AG08396 (cell line): ENCODE results near the gene FRMD4A.

Source experiments
- DNase-seq: peaks from one replicate; pipeline ENCODE4 v3.0.0; 2012; ENCODE audit warnings: low spot score, mixed read lengths

Gene FRMD4A

GRCh38 chr10:13649844-13650520 lies 680.7 kb downstream of the FRMD4A start:
- DNase-seq, result no peak

GRCh38 chr10:13648425-13648824 lies 682.3 kb downstream of the FRMD4A start:
- DNase-seq, result no peak

DNA sequence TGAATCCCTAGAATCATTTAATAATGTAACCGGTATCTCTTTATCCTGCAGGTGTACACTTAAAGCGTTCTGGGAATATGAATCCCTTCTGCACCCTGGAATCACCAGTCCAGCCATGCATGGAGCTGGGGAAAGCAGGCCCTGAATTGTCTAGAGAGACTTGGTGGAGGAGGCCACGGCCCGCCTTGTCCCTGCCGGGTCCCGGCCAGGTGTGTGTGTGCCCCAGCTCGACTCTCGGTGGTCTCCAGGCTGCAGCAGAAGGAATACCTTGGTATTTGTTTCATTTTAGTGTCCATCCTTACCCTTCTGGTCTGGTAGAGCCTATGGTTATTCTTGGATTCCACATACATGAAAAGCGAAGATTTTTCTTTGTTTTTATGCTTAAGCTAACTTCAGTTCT lies 685.9 kb downstream of the FRMD4A start:
- DNase-seq, result no peak

- no peak for DNase-seq
Measured at GRCh38 chr10:13643016-13643415, 687.7 kb downstream of the FRMD4A start.

DNA sequence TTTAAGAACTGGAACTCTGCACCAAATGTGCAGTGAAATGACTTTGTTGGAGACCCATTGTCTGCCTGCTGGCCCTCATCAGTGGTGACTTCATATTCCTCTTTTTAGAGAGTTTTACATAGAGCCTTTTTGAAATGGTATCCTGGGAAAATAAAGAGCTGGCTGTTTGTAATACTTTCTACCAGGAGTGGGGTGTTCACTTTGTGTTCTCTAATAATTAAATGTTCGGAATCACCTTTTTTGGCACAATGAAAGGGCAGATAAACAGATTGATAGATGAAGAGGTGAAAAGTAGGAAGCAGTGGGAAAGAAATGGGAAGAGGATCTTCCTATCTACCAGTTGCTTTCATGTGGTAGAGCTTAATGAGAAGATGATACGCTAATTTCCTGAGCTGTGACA lies 688.4 kb downstream of the FRMD4A start:
- no peak for DNase-seq

- no peak for DNase-seq
Measured at GRCh38 chr10:13637894-13638293, 692.8 kb downstream of the FRMD4A start.

DNA sequence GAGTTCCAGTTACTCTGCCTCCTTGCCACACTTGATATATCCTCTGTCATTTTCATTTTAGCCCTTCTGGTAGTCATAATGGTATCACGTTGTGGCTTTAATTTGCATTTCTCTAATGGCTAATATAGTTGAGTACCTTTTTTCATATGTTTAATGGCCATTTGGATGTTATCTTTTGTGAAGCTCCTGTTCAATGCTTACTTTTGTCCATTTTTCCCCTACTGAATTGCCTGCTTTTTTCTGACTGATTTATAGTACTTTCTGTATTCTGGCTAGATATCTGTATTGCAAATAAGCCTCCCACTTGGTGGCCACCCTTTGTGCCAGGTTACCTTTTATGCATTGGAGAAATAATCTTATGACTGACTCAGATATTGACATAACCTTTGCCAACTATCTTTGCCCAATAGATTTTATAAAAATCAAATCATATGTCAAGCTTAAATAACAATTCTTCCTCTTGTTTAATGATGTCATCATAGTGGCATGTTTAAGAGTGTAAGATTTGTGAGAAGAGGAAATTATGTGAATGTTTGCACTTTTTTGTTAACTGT lies 693.3 kb downstream of the FRMD4A start:
- no peak for DNase-seq

DNA sequence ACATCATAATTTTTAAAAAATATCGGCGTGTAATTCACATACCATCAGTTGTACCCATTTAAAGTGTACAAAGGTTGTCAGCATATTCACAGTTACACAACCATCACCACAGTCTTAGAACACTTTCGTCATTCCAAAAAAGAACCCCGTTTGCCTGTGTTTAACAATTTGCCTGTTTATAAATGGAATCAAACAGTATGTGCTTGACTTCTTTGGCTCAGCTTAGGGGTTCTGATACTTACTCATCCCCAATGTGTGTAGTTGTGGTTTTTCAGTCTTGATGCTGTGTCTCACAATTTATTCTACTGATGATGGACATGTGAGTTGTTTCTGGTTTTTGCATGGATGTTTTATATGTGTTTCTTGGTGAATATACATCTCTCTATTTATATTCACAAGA lies 693.9 kb downstream of the FRMD4A start:
- DNase-seq, result peak; percentile 37

DNA sequence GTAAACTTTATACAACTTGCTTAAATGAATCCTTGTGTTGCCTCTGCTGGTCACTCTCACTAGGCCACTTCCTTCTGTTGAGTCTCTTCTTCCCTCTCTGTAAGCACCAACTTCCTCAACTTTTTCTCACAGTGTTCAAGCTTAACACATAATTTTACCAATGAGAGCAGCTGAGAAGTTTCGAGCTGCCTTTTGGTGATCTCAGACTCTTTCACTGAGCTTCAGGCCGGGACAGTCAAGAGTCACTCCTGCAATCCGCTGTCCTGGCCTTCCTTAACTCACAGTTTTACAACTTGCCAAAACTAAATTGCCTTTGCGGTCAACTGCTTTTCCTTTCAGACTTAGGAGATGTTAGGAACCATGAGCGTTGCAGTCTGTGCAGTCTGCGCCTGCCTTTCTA lies 696.5 kb downstream of the FRMD4A start:
- no peak for DNase-seq

GRCh38 chr10:13633689-13634088 lies 697.0 kb downstream of the FRMD4A start:
- no peak for DNase-seq

DNA sequence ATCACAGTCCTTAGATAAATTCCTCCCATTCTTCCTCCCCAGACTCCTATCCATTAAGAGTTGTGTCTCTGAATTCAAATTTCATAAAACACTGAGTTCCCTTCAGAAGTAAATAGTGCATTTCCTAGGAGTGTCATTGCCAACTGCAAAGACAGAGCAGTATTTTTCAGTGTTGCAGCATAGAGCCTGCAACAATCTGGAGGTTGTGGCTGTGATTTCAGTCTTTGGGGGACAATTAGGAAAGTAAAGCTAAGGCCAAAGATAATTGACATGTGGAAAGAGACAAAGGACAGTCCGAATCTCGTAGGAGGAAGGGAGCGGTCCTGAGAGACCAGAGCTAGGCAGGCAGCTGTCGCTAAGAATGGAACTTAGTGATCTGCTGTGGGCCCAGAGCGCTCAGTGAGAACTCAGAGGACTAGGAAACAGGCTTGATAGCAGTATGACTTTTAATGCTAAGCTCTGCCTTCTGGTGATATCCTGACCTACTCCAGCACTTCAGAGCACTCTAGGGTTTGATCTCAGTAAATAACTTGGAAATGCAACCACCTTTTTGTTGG lies 697.8 kb downstream of the FRMD4A start:
- no peak for DNase-seq

DNA sequence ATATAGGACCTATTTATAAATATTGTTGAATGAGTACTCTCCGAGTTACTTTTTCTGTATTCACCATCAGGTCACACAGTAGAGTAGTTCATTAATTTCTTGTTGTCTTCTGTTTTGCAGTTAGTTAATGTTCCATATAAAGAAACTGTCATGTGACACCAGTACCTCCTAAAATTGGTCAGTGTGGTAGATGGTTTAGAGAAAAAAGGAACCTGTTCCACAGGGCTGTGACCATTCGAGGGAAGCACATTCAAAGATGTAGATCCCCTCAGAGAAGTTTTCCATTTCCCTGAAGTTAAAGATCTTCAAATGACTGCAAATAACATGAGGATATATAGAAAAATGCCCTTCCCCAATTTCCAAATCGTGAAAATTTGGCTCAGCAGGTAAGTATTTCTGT lies 698.3 kb downstream of the FRMD4A start:
- DNase-seq, result no peak

DNA sequence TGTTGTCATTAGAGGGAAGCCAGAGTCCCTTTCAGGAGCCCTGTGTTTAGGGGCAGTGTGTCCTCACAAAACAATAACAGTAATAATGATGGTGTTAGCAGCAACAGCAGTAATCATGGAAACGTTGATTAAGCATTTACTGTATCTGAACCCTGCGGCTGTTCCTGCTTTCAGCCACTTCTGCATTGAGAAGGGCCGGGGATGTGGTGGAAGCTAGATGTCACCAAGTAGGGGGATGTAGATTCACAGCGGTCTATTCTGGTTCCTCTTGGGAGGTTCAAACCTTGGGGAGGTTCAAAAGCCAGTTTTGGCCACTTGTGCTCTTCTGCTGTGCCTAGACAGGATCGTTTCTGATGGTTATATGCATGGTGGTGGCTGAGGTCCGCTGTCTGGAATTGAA lies 699.1 kb downstream of the FRMD4A start:
- no peak for DNase-seq

- no peak for DNase-seq
Measured at GRCh38 chr10:13630231-13630630, 700.5 kb downstream of the FRMD4A start.

DNA sequence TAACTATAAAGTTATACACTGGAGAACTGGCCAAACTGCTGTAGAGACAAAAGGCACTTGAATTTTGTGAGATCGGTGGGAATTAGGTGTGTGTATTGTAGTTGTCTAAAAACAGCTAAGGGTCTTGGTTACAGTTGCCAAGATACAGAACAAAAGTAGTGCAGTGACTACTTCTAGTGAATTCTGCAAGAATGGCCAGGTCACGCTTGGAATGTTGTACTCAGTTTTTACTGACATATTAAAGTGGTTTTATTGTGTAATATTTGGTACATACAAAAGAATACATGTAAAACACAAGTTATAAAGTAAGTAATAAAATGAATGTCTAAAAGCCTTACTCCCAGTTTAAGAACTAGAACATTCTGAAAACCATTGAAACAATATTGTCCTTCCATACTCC lies 701.6 kb downstream of the FRMD4A start:
- no peak for DNase-seq

DNA sequence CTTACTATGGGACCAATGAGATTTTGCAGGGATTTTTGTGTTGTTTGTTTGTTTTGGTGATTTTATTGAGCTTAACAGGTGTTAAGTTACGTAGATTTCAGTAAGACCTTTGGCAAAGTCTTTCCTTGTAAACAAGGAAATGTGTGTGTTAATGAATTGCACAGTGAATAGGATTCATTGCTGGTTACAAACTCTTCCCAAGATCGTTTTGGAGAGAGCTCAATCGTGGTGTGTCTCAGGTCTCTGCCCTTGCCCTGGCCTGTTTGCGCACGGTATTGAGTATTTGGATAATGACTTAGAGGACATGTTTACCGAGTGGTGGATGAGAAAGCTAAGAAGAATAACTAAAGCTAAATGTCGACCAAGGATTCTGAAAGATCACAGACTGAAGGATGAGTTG lies 702.1 kb downstream of the FRMD4A start:
- DNase-seq, result no peak

GRCh38 chr10:13627459-13628310 lies 703.0 kb downstream of the FRMD4A start:
- no peak for DNase-seq

DNA sequence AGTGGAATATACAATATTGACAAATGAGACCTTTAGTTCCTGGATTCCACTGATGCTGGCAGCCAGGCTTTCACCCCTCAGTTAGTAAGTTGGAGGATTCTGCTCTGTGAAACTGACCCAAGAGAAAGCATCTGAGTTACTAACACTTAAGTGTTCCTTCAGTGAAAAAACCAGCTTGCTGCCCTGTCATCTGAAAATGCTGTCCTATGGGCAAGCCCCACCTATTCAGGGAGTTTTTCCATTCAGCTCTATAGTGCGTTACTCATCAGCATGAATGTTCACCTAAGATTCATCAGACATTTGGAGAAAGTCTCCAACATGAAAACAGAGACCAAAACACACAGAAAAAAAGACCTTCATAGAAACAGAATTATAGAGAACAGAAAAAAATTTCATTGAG lies 706.1 kb downstream of the FRMD4A start:
- DNase-seq, result no peak

DNA sequence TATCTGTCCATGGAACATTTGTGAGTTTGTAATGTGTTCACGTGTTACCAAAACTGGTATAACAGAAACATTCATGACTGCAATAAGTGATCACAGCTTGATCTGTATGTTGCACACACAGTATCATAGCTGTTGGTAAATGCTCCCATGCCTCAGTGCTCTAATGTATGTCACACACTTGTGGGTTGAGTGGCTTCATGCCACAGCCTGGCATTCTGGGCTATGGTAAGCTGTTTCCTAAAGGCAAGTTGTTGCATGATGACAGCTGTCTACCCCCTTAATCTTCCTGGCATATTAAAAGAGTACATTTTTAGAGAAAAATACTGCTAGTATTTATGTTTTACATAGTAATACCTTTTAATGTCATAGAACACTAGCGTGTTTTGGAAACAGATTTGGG lies 708.8 kb downstream of the FRMD4A start:
- DNase-seq, result no peak

- no peak for DNase-seq
Measured at GRCh38 chr10:13617116-13617515, 713.6 kb downstream of the FRMD4A start.

DNA sequence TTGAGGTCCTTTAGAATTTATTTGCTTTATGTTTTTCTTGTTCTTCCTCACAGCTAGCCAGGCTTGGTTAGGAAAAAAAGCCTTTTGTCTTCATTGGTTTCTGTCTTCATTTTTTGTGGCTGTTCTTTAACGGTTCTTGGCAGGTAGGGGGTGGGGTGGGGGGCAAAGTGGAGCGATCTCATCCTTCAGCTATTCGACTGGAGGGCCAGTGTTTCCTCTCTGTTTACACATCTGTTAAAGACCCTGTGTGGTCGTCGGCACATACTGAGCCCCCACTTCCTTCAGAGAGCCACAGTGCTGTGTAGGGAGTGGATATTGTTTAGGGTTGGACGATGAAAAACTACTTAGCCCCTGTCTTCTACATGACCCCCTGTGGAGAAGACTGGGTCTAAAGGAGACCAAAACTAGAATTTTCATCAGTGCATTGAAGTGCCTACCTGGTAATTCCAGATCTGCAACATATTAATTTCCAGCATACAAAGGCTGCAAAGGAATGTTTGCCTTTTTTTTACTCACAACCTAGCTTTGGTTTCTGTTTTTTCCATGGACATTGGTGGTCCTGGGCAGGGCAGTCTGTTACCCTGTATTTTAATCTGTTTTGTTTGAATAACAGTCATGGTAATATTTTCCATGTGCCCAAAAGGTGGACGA lies 714.9 kb downstream of the FRMD4A start:
- DNase-seq, result no peak

GRCh38 chr10:13614530-13615332 lies 716.0 kb downstream of the FRMD4A start:
- DNase-seq, result peak; percentile 28
